Measurements from ENCODE around the gene ADAMTSL1.

- no peak for TF ChIP-seq CTCF (IDR thresholded peaks at IDR 0.05; ENCODE audit: low read depth, low read length)
- no peak for TF ChIP-seq EZH2phosphoT487 (IDR thresholded peaks at IDR 0.05; ENCODE audit: low read depth)
Measured at GRCh38 chr9:18507151-18507550, 33.2 kb downstream of the ADAMTSL1 start.

All from OCI-LY3 (cell line).